Measurements from ENCODE around the gene UCN.
"Not testable (repeated sequence)": the region's sequence is repeated elsewhere in the genome, so short reads cannot be mapped to it uniquely, and the experiment has no call there.

Gene UCN

GRCh38 chr2:27308359-27308881 lies at the start of gene UCN:
Gene UCN, minus strand, starts transcription at chr2:27308445. Its CDS starts 550 bp downstream, at chr2:27307895.
- no peak for DNase-seq

GRCh38 chr2:27356382-27357181 lies 48.3 kb upstream of the UCN start, which contains the start of gene GTF3C2:
Gene GTF3C2, minus strand, starts transcription at chr2:27356764. Its CDS starts 13,210 bp downstream, at chr2:27343554.
- DNase-seq, result peak; percentile 70 to 81 (median 74)

- DNase-seq, result peak in 1 of 4 experiments; percentile 49
Observed at GRCh38 chr2:27356056-27356381, 47.8 kb upstream of the UCN start.

- DNase-seq, result no peak
Observed at GRCh38 chr2:27354597-27354927, 46.3 kb upstream of the UCN start.

GRCh38 chr2:27353762-27354596 lies 45.7 kb upstream of the UCN start:
- DNase-seq, result no peak

- not testable (repeated sequence) for DNase-seq
Observed at GRCh38 chr2:27353386-27353761, 45.1 kb upstream of the UCN start.

- DNase-seq, result no peak
Observed at GRCh38 chr2:27351802-27352598, 43.8 kb upstream of the UCN start.

- DNase-seq, result no peak
Observed at GRCh38 chr2:27350106-27350693, 42.0 kb upstream of the UCN start.

- DNase-seq, result no peak
Observed at GRCh38 chr2:27347641-27348040, 39.4 kb upstream of the UCN start.

- DNase-seq, result no peak
Observed at GRCh38 chr2:27336173-27336572, 27.9 kb upstream of the UCN start.

GRCh38 chr2:27335311-27335710 lies 27.1 kb upstream of the UCN start:
- no peak for DNase-seq

GRCh38 chr2:27324720-27325119 lies 16.5 kb upstream of the UCN start:
- DNase-seq, result no peak

GRCh38 chr2:27323596-27324285 lies 15.5 kb upstream of the UCN start:
- no peak for DNase-seq

GRCh38 chr2:27322766-27323595 lies 14.7 kb upstream of the UCN start, which contains the start of gene MPV17:
Gene MPV17, minus strand, starts transcription at chr2:27323097. Its CDS starts 580 bp downstream, at chr2:27322517.
- DNase-seq, result peak; percentile 72 to 77 (median 76)

- DNase-seq, result no peak
Observed at GRCh38 chr2:27322301-27322765, 14.1 kb upstream of the UCN start.

- no peak for DNase-seq
Observed at GRCh38 chr2:27320958-27321543, 12.8 kb upstream of the UCN start.

GRCh38 chr2:27319839-27320238 lies 11.6 kb upstream of the UCN start:
- not testable (repeated sequence) for DNase-seq

GRCh38 chr2:27316655-27317412 lies 8.6 kb upstream of the UCN start:
- DNase-seq, result no peak

GRCh38 chr2:27315122-27315521 lies 6.9 kb upstream of the UCN start:
- no peak for DNase-seq

- DNase-seq, result no peak
Observed at GRCh38 chr2:27314709-27315108, 6.5 kb upstream of the UCN start.
